NK-92 (cell line): ENCODE results near the gene FRG1.
"Not testable (repeated sequence)": the region's sequence is repeated elsewhere in the genome, so short reads cannot be mapped to it uniquely, and the experiment has no call there.

Experiments used
- DNase-seq: peaks from one replicate; lab custom pipeline; 2025; ENCODE audit not compliant: unreplicated experiment; lab: John Stamatoyannopoulos, UW

The FRG1 gene

DNA sequence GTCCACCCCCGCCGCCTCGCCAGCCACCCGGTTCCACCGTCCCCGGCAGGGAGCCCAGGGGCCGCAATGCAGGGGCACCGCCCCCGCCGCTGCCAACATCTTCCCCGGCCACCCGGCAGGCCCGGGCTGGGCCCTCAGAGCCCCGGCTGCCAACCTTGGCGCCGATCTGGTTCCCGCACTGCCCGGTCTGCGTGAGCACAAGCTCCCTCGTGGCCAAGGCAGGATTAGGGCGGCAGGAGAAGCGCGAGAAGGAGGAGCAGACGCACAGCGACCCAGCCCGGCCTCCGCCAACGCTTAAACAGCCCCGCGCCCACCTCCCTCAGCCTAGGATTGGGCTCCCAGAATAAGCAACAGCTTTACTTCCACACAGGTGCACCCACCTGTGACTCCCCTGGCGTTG is 44.0 kb downstream of the FRG1 start:
- not testable (repeated sequence) for DNase-seq

DNA sequence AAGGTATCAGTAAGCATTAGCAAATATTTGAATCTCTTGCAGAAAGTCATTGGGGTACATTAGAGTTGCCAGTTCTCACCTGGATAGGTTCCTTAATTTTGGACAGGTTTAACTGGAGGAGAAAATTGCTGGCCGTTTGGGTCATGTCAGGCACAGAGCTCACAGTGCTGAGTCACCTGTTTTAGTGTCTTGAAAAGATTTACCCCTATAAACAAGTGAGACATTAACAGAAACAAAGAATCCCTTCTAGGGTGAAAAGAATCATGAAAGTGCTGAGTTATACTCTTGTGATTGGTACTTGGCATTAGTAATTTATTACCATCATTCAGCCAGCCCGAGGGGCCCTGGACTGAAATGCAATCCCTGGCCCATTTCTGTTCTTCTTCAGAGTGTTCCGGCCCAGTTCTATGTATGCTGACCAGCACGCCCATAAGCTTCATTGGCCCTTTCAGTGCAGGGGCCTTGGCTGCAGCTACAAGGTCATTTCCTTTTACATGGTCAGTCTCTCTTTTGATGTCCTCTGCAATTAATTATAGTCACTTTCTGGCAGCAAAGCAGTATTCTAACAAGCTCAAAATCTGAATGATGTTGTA is 45.1 kb downstream of the FRG1 start:
- DNase-seq = not testable (repeated sequence)

DNA sequence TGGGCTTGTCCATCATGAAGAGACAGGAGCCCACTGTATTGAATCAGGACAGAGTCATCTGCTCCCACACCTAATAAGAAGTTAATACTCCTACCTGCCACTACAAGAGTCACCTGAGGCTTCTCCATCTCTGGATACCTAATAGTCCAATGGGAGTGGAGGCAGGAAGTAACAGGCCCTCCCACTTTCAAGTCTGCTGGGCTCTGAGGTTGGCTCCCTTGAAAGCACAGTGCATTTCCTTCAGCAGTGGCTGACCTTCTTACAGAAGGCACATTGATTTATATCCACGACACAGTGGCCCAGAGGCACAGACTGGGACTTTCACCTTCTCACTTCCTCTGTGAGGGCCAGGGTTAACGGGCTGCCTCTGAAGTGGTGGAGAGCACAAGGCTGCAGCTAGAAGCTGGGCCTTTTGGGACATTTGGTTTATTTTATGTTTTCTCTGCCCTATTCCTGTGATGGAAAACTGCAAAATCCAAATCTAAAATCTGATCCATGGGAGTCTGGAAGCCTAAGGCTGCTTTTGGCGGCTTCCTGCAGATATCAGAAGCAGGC is 48.3 kb downstream of the FRG1 start:
- DNase-seq = no peak

DNA sequence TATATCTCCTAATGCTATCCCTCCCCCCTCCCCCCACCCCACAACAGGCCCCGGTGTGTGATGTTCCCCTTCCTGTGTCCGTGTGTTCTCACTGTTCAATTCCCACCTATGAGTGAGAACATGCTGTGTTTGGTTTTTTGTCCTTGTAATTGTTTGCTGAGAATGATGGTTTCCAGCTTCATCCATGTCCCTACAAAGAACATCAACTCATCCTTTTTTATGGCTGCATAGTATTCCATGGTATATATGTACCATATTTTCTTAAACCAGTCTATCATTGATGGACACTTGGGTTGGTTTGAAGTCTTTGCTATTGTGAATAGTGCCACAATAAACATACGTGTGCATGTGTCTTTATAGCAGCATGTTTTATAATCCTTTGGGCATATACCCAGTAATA is 49.3 kb downstream of the FRG1 start:
- not testable (repeated sequence) for DNase-seq
